Osteocyte (in vitro differentiated cells): ENCODE results near the gene WAC. TPM values are rescaled to one million over a fixed set of nuclear protein-coding genes. Genes with fewer than 3 reads are reported as not detected.

Experiments used
- DNase-seq: peaks from one replicate; pipeline ENCODE4 v3.0.0; 2021; ENCODE audit warnings: mixed read lengths; ENCODE audit not compliant: unreplicated experiment; ENCODE audit errors: extremely low spot score
- H3K27ac Mint-ChIP-seq: one replicate; pipeline ENCODE4 v1.8.0; 2021; ENCODE audit warnings: mild to moderate bottlenecking, mixed read lengths; ENCODE audit not compliant: unreplicated experiment
- H3K27me3 Mint-ChIP-seq: one replicate; pipeline ENCODE4 v1.8.0; 2021; ENCODE audit warnings: mixed read lengths; ENCODE audit not compliant: unreplicated experiment
- H3K36me3 Mint-ChIP-seq: one replicate; pipeline ENCODE4 v1.8.0; 2021; ENCODE audit warnings: mixed read lengths; ENCODE audit not compliant: unreplicated experiment
- H3K4me1 Mint-ChIP-seq: one replicate; pipeline ENCODE4 v1.8.0; 2021; ENCODE audit warnings: mixed read lengths; ENCODE audit not compliant: unreplicated experiment
- H3K4me3 Mint-ChIP-seq: one replicate; pipeline ENCODE4 v1.8.0; 2021; ENCODE audit warnings: mild to moderate bottlenecking, moderate library complexity, mixed read lengths; ENCODE audit not compliant: unreplicated experiment
- H3K9me3 Mint-ChIP-seq: one replicate; pipeline ENCODE4 v1.8.0; 2021; ENCODE audit warnings: mixed read lengths; ENCODE audit not compliant: unreplicated experiment
- total RNA-seq: library from RNA; stranded (reverse); gene quantifications from 2 replicates; pipeline ENCODE4 v1.2.1, GENCODE V29; 2021
- TF ChIP-seq, protein P1 (sequence below): fragments of 200-600 bp; sonication (generic); IDR thresholded peaks from 2 replicates; pipeline ENCODE4 v1.5.0; 2021; ENCODE audit warnings: antibody characterized with exemption, mild to moderate bottlenecking, moderate library complexity

The WAC gene
- total RNA-seq, 1 donor from 2014 or later, result 110 TPM

DNA sequence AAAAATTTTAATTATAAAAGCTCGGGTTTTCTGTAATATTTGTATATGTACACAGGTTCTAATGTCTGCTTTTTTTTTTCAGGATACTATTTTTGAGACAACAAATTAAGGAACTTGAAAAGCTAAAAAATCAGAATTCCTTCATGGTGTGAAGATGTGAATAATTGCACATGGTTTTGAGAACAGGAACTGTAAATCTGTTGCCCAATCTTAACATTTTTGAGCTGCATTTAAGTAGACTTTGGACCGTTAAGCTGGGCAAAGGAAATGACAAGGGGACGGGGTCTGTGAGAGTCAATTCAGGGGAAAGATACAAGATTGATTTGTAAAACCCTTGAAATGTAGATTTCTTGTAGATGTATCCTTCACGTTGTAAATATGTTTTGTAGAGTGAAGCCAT lies 86.5 kb downstream of the WAC start:
- Mint-ChIP-seq H3K4me1 (no peaks in the 10 kb centered on the region), H3K4me3 (no peak overlapping the region), H3K9me3 (no peaks in the 10 kb centered on the region), H3K27ac (no peak overlapping the region), H3K27me3 (no peaks in the 10 kb centered on the region), H3K36me3 (peaks cover 62% of the 10 kb centered on the region)
- no peak for DNase-seq
- TF ChIP-seq, protein P1, sequence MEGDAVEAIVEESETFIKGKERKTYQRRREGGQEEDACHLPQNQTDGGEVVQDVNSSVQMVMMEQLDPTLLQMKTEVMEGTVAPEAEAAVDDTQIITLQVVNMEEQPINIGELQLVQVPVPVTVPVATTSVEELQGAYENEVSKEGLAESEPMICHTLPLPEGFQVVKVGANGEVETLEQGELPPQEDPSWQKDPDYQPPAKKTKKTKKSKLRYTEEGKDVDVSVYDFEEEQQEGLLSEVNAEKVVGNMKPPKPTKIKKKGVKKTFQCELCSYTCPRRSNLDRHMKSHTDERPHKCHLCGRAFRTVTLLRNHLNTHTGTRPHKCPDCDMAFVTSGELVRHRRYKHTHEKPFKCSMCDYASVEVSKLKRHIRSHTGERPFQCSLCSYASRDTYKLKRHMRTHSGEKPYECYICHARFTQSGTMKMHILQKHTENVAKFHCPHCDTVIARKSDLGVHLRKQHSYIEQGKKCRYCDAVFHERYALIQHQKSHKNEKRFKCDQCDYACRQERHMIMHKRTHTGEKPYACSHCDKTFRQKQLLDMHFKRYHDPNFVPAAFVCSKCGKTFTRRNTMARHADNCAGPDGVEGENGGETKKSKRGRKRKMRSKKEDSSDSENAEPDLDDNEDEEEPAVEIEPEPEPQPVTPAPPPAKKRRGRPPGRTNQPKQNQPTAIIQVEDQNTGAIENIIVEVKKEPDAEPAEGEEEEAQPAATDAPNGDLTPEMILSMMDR, result no peak

DNA sequence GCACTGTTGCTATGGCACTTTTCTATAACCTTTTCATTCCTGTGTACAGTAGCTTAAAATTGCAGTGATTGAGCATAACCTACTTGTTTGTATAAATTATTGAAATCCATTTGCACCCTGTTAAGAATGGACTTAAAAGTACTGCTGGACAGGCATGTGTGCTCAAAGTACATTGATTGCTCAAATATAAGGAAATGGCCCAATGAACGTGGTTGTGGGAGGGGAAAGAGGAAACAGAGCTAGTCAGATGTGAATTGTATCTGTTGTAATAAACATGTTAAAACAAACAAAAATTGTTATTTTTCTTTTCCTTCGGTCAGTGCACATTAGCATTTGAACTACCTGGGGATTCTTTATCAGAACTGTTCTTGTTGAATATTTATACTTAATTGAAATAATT lies 87.3 kb downstream of the WAC start:
- H3K4me1 Mint-ChIP-seq, result no peaks in the 10 kb centered on the region
- no peaks in the 10 kb centered on the region for H3K27me3 Mint-ChIP-seq
- DNase-seq, result no peak
- H3K36me3 Mint-ChIP-seq, result peaks cover 54% of the 10 kb centered on the region
- TF ChIP-seq, protein P1, result no peak
- no peak overlapping the region for H3K27ac Mint-ChIP-seq
- no peaks in the 10 kb centered on the region for H3K9me3 Mint-ChIP-seq
- H3K4me3 Mint-ChIP-seq, result no peak overlapping the region

DNA sequence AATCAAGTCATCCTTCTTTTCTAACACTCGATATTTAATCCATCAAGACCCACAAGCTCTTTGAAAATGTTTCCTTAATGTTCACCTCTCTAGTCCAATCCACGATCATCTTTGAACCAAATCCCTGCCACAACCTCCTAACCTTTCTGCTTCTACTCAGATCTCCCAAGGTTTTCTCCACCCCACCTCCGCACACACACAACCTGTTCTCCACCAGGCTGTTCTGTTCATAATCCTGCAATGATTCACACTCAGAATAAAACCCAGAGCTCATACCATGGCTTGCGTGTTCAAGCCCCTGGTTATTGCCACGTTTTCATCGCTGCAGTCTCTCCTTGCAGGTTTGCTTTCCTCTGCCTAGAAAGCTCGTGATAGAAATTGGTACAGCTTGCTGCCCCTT lies 90.6 kb downstream of the WAC start:
- no peak overlapping the region for H3K27ac Mint-ChIP-seq
- H3K27me3 Mint-ChIP-seq, result no peaks in the 10 kb centered on the region
- H3K4me3 Mint-ChIP-seq, result no peak overlapping the region

DNA sequence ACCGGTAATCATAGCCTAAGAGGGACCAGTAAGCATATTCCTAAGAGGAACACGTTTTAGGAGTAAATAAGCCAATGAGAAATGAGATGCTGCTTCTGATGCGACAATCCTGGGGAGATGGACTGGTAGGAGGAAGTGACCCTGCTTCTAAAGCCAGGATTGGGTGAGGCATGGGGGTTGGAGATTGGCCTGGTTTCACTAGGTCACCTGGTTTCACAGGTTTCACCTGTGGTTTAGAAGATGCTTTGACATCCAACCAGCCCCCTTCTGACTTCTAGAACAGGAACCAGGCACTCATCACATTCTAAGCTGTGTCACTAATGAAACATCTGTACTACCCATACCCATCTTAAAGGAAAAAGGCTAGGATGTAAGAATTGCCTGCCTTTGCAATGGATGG lies 91.4 kb downstream of the WAC start:
- DNase-seq, result no peak
- Mint-ChIP-seq H3K27me3 (no peaks in the 10 kb centered on the region), H3K36me3 (peaks cover 29% of the 10 kb centered on the region), H3K4me1 (peaks cover 11% of the 10 kb centered on the region), H3K4me3 (no peak overlapping the region), H3K9me3 (no peaks in the 10 kb centered on the region), H3K27ac (no peak overlapping the region)
- TF ChIP-seq, protein P1, result no peak

More for the DNA sequence above, 90.6 kb downstream of the WAC start:
- TF ChIP-seq, protein P1, result no peak
- Mint-ChIP-seq H3K36me3 (peaks cover 34% of the 10 kb centered on the region), H3K9me3 (no peaks in the 10 kb centered on the region), H3K4me1 (peaks cover 11% of the 10 kb centered on the region)
- no peak for DNase-seq

DNA sequence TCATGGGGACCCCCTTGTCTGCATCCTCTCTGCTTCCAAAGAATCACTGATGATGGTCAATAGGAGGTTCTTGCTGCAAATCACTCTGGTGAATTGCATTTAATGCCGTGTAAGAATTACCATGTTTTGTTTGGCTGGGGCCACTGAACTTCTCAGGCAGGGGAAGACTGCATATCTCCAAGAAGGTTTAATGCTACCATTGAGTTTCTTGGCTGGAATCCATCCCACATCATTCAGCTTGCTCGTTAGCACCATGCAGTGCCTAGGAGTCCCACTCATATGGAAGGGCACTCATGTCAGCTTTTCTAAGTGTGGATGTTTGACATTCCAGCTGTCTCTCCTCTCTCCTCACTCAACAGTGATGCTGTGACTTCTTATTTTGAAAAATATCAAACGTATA lies 94.2 kb downstream of the WAC start:
- Mint-ChIP-seq H3K9me3 (no peaks in the 10 kb centered on the region), H3K4me3 (no peak overlapping the region), H3K4me1 (peaks cover 11% of the 10 kb centered on the region), H3K27me3 (peaks cover 9% of the 10 kb centered on the region), H3K27ac (no peak overlapping the region), H3K36me3 (peaks cover 12% of the 10 kb centered on the region)
- TF ChIP-seq, protein P1, result no peak
- no peak for DNase-seq
